Measurements from ENCODE around the gene IQCH.

DNA sequence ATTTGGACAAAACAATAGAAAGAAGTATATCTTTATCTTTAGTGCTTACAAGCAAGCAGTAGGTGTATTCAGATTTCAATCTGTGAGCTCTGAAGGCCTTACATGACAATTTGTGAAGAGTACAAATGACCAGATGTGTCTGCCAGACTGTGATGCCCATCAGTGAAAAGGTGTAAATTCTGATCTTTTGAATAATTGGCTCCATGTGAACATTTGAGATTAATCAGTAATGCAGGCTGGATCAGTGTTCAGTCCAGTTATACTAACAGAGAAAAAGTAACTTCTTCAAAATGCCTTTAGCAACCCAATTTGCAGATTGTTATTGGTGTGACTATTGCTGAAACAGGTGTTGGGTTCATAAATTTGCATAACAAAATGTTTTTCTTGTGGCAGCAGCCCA is 5.2 kb downstream of the IQCH start:
- TF ChIP-seq FOXJ3 (CRISPR knock-in tag; IDR thresholded peaks at IDR 0.05) (no peak), BRCA1 (IDR thresholded peaks at IDR 0.05) (no peak), BRCA1 (CRISPR knock-in tag; IDR thresholded peaks at IDR 0.05) (no peak), ZNF778 (CRISPR knock-in tag; IDR thresholded peaks at IDR 0.05) (no peak), TFAM (CRISPR knock-in tag; conservative IDR thresholded peaks at IDR 0.05) (no peak), ZNF589 (CRISPR knock-in tag; IDR thresholded peaks at IDR 0.05; ENCODE audit: low read depth) (no peak), HNRNPH1 (optimal IDR thresholded peaks at IDR 0.05; ENCODE audit: low read depth, low read length) (no peak), HDGF (IDR thresholded peaks at IDR 0.05) (no peak)

Measured in K562 (cell line).